Rectal smooth muscle tissue (tissue), 1 donor: ENCODE measurements around the gene DDX20.
A peak's percentile ranks its signal among the peaks of the same experiment; 100 is the strongest.

Source experiments
- H3K27ac ChIP-seq: one replicate; pipeline ENCODE4 v1.7.0; 2013; ENCODE audit warnings: low read depth, low read length, inconsistent platforms
- H3K27me3 ChIP-seq: one replicate; pipeline ENCODE4 v1.7.0; 2013; ENCODE audit warnings: low read length; ENCODE audit not compliant: control insufficient read depth, insufficient read depth
- H3K36me3 ChIP-seq: one replicate; pipeline ENCODE4 v1.7.0; 2013; ENCODE audit warnings: low read length; ENCODE audit not compliant: control insufficient read depth, insufficient read depth
- H3K4me1 ChIP-seq: one replicate; pipeline ENCODE4 v1.7.0; 2013; ENCODE audit warnings: low read length; ENCODE audit not compliant: control insufficient read depth, insufficient read depth
- H3K4me3 ChIP-seq: one replicate; pipeline ENCODE4 v1.7.0; 2013; ENCODE audit warnings: low read length
- H3K9ac ChIP-seq: one replicate; pipeline ENCODE4 v1.7.0; 2013; ENCODE audit warnings: low read length

DDX20 gene

DNA sequence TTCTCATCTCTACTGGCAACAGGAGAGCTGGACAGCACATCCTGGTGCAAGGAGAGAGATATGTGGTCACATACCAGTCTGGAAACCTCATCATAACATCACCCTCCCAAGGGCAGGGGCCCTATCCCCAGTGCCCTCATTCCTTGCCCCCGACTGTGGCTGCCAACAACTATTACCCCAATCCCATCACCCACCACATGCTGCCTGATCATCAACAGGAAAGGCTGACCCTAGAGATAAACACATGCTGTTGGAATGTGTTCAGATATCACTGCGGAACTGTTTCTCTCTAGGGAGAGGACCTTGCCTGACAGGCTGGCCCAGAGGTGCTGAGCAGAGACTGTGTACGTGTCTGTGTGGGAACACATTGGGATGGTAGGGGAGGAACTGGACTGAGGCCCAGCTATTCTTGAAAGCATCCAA lies 12.0 kb upstream of the DDX20 start:
- Histone ChIP-seq H3K4me3 (no peak overlapping the region), H3K9ac (no peak overlapping the region), H3K4me1 (peaks cover 14% of the 10 kb centered on the region), H3K27me3 (no peaks in the 10 kb centered on the region), H3K27ac (no peak overlapping the region), H3K36me3 (no peaks in the 10 kb centered on the region)

DNA sequence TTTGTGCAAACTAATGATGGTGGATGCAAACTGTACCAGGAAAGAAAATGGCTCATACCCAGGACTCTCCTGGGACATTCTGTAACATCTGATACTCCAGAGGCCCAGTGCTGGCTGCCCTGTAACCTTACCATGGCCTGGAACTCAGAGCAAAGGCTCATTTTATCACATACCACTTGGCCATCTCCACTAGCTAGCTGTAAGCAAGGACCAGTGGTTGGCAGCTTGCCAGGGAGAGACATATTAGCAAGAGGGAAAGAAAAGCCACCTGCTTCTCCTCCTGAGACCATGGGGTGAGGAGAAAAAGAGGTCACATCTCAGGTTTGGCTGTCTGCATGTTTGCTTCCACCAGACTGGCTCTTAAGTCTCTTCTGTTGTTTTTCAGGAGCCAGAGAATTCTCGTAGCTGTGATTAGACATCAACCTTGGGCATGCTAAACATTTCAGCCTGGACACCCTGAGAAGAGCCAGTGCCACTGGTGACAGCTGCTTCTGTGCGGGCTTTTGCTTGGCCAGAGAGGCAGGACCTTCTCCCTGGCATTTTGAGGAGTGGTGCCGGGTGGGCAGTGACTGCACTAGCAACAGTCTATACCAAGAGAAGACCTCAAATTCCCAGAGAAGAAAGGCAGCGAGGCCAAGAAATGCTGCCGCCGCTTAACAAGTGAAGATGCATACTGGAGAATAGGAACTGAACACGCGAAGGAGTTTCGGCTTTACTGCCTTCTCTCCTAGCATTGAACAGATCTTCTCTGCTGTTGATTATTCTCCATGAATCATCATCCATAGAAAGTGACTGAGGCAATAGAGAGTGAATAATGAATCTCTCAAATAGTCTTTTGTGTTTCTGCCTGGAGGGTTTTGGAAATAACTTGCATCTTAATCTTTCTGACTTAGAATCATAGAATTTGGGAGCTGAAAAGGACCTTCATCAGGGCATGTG lies 9.8 kb upstream of the DDX20 start:
- H3K9ac ChIP-seq, result no peak overlapping the region
- no peaks in the 10 kb centered on the region for H3K36me3 ChIP-seq
- no peaks in the 10 kb centered on the region for H3K27me3 ChIP-seq
- no peak overlapping the region for H3K4me3 ChIP-seq
- peaks cover 22% of the 10 kb centered on the region for H3K4me1 ChIP-seq
- peak overlapping the region; percentile 56 for H3K27ac ChIP-seq

DNA sequence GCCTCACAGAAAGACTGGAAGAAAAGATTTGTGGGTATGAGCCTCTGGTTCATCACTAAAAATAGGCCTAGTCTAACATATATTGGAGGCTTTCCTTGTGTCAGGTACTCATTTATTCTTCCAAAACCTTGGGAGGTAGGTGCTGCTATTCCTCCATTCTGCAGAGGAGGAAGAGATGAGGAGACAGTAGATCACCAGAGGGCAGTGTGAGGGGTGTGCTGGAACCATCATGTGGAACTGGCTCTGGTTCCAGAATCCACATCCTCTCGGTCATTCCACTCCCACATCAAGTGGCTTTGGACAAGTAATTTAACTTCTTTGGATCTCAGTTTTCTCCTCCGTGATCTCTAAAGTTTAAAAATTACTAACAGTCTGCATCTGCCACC lies 9.1 kb upstream of the DDX20 start:
- H3K4me1 ChIP-seq, result peaks cover 26% of the 10 kb centered on the region
- no peak overlapping the region for H3K9ac ChIP-seq
- no peaks in the 10 kb centered on the region for H3K27me3 ChIP-seq
- H3K27ac ChIP-seq, result peak overlapping the region; percentile 56
- no peaks in the 10 kb centered on the region for H3K36me3 ChIP-seq
- no peak overlapping the region for H3K4me3 ChIP-seq

DNA sequence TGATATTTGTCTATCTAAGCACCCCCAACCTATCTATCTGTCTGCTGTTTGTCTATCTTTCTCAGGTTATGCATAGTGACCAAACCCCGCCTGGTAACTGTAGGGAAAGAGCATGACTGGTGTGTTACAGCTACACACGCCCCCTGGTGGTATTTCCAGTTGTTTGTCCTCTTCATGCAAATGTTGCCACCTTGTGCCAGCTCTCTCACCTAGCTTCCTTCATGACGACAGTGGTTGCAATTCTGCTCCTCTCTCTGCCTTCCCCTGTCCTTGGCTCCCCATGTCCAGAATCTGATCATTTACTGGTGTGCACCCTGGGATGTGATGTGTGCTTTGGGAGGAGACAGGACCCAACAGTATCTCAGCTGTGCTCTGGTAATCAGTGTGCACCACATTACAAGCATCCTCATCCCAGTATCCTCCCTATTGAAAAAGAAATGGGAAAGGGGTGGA lies 8.4 kb upstream of the DDX20 start:
- H3K9ac ChIP-seq, result no peak overlapping the region
- peaks cover 26% of the 10 kb centered on the region for H3K4me1 ChIP-seq
- no peak overlapping the region for H3K4me3 ChIP-seq
- no peak overlapping the region for H3K27ac ChIP-seq
- H3K36me3 ChIP-seq, result no peaks in the 10 kb centered on the region
- no peaks in the 10 kb centered on the region for H3K27me3 ChIP-seq

DNA sequence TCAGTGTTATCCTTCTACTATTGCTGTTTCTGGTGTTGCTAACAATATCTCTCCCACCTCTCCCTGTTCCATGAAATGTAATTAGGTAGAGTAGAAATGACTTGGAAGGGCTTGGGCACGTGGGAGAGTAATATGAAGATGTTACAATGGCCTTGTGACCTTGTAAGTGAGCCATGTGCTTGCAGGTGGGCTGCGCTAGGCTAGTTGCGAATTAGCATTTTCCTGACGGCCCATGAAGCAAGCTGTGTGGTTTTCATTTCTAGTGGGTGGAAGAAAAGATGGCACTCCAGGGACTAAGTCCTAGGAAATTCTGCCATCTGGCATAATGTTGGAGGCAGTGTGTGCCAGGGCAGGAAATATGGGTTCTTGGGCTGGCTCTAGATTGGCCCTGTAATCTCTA lies 7.8 kb upstream of the DDX20 start:
- Histone ChIP-seq H3K27ac (no peak overlapping the region), H3K27me3 (no peaks in the 10 kb centered on the region), H3K4me1 (peaks cover 26% of the 10 kb centered on the region)

DNA sequence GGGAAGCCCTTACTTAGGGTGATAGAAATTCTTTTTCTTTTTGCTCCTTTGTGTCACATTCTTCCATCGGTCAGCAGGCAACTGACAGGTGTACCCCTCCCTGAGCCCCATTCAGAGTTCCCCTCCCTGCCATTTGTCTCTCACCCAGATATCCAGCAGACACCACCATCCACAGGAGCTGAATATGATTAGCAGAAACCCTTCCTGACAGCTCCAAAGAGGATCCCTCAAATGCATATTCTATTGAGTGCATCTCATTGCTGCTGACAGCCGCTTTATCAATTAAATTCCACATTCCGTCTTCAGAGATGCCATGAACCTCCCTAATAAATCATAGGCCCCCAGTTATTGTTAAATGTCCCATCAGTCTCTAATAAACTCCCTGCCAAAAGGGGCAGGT lies 6.1 kb upstream of the DDX20 start:
- H3K9ac ChIP-seq, result no peak overlapping the region
- no peak overlapping the region for H3K27ac ChIP-seq
- no peak overlapping the region for H3K4me3 ChIP-seq
- H3K36me3 ChIP-seq, result no peaks in the 10 kb centered on the region
- H3K27me3 ChIP-seq, result no peaks in the 10 kb centered on the region
- peaks cover 26% of the 10 kb centered on the region for H3K4me1 ChIP-seq

More for the DNA sequence above, 7.8 kb upstream of the DDX20 start:
- Histone ChIP-seq H3K36me3 (no peaks in the 10 kb centered on the region), H3K4me3 (no peak overlapping the region), H3K9ac (no peak overlapping the region)

DNA sequence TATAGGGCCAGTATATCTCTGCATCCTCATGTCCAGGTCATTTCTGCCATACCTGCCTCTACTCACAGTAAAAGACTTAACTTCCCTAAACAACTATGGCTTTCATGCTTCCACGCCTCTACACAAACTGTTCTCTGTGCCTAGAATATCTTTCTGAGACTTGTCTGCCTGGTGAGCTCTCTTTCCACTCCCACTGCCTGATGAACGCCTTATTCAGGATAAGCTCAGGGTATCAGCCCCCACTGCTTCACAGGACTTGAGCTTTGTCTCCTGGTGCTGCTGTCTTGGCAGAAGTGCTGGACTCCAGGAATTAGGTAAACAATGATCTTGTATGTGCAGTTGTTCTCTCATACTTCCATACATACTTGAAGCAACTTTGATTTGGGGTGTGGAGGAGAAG lies 4.8 kb upstream of the DDX20 start:
- Histone ChIP-seq H3K27me3 (no peaks in the 10 kb centered on the region), H3K4me3 (no peak overlapping the region), H3K4me1 (peaks cover 21% of the 10 kb centered on the region), H3K9ac (no peak overlapping the region), H3K36me3 (no peaks in the 10 kb centered on the region), H3K27ac (peak overlapping the region; percentile 45)

DNA sequence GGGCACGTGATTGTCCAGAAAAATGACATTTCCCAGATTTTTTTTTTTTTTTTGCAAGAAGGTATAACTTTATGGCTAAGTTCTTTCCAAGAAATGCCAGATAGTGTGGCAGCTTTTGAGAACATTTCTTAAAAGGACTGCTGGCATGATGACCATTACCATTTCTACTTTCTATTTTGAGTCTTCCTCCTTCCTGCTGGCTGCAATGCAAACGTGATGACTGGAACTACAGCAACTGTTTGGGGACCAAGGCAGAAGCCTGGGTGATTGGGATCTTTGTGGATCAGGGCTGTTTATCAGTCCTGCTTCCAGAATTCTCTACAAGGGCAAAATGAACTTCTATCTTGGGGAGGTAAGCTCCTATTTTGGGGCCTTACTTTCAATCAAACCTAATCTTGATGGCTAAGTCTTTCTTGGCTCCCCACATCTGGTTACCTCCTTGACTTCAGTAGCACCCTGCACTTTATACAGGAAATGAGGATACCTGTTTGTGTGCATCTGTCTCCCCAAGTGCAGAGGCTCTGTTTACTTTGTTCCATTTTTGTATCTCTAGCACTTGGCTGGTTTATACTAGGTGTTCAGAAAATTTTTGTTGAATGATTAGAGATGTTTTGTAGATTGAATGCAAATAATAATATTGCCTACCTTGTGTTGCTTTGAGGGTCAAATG lies 3.7 kb upstream of the DDX20 start:
- Histone ChIP-seq H3K27me3 (no peaks in the 10 kb centered on the region), H3K9ac (no peak overlapping the region), H3K36me3 (no peaks in the 10 kb centered on the region), H3K4me1 (peaks cover 21% of the 10 kb centered on the region), H3K4me3 (no peak overlapping the region), H3K27ac (no peak overlapping the region)

DNA sequence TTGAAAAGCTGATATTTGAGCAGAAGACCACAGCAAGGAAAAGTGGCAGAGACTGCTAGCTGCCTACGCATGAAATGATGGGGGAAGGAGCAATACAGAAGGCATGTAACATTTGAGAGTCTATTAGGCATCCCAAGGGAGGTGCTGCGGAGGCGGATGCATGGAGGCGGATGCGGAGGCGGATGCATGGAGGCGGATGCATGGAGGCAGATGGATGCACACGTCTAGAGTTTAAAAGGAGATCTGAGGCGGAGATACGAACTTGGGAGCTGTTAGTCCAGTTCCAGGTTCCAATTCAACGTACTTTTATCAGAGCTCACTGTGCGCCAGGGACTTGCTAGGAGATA lies 744 bp upstream of the DDX20 start:
- Histone ChIP-seq H3K27ac (peak overlapping the region; percentile 98), H3K4me1 (peaks cover 14% of the 10 kb centered on the region), H3K27me3 (no peaks in the 10 kb centered on the region), H3K36me3 (no peaks in the 10 kb centered on the region), H3K9ac (peak overlapping the region; percentile 91), H3K4me3 (peak overlapping the region; percentile 98)

DNA sequence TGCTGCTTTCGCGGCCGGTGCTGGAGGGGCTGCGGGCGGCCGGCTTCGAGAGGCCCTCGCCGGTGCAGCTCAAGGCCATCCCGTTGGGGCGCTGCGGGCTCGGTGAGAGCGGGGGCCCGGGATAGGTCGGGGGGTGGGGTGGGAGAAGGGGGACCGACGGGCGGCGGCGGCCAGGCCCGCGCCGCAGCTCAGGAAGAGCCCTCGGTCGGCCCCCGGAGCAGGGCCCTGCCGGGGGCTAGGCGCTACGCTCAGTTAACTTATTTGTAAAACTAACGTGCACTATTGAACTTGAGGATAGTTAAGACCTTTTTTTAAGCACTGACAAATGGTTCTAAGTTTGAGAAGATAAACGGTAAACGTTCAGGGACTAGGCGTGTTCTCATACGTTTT lies 418 bp downstream of the DDX20 start:
- Histone ChIP-seq H3K4me3 (peak overlapping the region; percentile 98), H3K9ac (peak overlapping the region; percentile 80), H3K36me3 (no peaks in the 10 kb centered on the region), H3K27ac (peak overlapping the region; percentile 98), H3K4me1 (peaks cover 6% of the 10 kb centered on the region), H3K27me3 (no peaks in the 10 kb centered on the region)

DNA sequence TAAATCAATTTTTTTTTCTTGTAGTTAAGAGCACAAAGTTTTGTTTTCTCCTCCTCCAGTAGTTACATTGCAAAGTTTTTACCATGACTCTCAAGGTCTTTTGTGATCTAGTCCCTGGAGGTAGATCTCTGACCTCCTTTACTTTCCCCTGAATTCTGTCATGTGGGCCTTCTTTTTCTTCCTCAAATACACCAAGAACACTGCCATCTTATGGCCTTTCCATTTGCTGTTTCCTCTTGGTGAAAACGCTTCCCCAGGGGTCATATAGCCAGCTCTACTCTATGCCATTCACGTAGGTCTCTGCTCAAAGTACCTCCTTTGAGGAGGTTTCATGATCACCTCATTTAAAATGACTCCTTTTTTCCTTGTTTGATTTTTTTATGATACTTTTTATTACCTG lies 2.7 kb downstream of the DDX20 start:
- H3K27me3 ChIP-seq, result no peaks in the 10 kb centered on the region
- no peaks in the 10 kb centered on the region for H3K36me3 ChIP-seq
- no peak overlapping the region for H3K9ac ChIP-seq
- H3K27ac ChIP-seq, result no peak overlapping the region
- no peak overlapping the region for H3K4me3 ChIP-seq
- peaks cover 4% of the 10 kb centered on the region for H3K4me1 ChIP-seq

DNA sequence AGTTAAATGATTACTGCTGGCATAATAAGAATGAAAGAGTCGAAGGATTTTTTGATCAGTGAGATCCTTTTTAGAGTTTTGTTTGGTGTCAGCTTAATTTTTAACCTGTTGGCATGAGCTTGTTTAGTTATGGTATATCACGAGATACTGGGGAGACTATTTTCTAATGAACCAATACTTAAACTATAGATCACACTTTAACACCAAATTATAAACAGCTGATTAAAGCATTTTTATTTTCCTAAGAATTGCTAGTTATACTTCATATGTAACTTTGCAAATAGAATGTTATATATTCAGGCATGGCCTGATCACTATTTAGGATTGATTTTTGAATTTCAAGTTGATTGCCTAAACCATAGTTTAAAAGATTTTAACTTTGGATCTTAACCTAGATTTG lies 6.0 kb downstream of the DDX20 start:
- Histone ChIP-seq H3K4me3 (no peak overlapping the region), H3K27me3 (no peaks in the 10 kb centered on the region), H3K36me3 (peaks cover 6% of the 10 kb centered on the region), H3K4me1 (no peaks in the 10 kb centered on the region), H3K9ac (no peak overlapping the region), H3K27ac (no peak overlapping the region)
